CD14-positive monocyte (primary cell): Measurements from ENCODE around the gene DIAPH2. TPM values are rescaled to one million over a fixed set of nuclear protein-coding genes. Genes with fewer than 3 reads are reported as not detected.

ENCODE experiments used
- DNase-seq, 3 donors: peaks; one replicate each; pipeline ENCODE4 v3.0.0-alpha.2; 2011 to 2022
- H2AFZ ChIP-seq: 2 replicates; pipeline ENCODE4 v1.6.0; 2012; ENCODE audit warnings: mild to moderate bottlenecking, low read depth, low read length, inconsistent platforms; ENCODE audit not compliant: insufficient read depth, poor library complexity, severe bottlenecking
- H3K27ac ChIP-seq, 2 donors: 1 replicate in 1 of 2; 2 replicates in 1 of 2; pipeline ENCODE4 v1.5.1; 2012 to 2013; ENCODE audit warnings: low read length in 2 of 2, control low read depth in 1 of 2, inconsistent platforms in 1 of 2, low read depth in 1 of 2, mild to moderate bottlenecking in 1 of 2
- H3K27me3 ChIP-seq, 2 donors: one replicate each; pipeline versions ENCODE4 v1.6.0 to v1.6.1; 2011 to 2013; ENCODE audit warnings: low read length in 2 of 2; ENCODE audit not compliant: control insufficient read depth in 2 of 2, insufficient read depth in 2 of 2
- H3K36me3 ChIP-seq, 2 donors: replicated peaks in 1 of 2; 1 replicate in 1 of 2; 2 replicates in 1 of 2; pipeline versions ENCODE4 v1.5.1 to v1.6.1; 2012 to 2013; ENCODE audit warnings: low read length in 2 of 2, control low read depth in 1 of 2, inconsistent platforms in 1 of 2, mild to moderate bottlenecking in 1 of 2; ENCODE audit not compliant: insufficient read depth in 2 of 2, control insufficient read depth in 1 of 2
- H3K4me1 ChIP-seq, 2 donors: 1 replicate in 1 of 2; 2 replicates in 1 of 2; pipeline versions ENCODE4 v1.5.1 to v1.6.1; 2012 to 2013; ENCODE audit warnings: low read length in 2 of 2, control low read depth in 1 of 2, inconsistent platforms in 1 of 2, mild to moderate bottlenecking in 1 of 2, moderate library complexity in 1 of 2; ENCODE audit not compliant: insufficient read depth in 2 of 2, control insufficient read depth in 1 of 2
- H3K4me2 ChIP-seq: replicated peaks from 2 replicates; pipeline ENCODE3; 2012; ENCODE audit warnings: low read length, moderate library complexity, mild to moderate bottlenecking; ENCODE audit not compliant: poor library complexity, severe bottlenecking; ENCODE audit errors: extremely low read depth
- H3K4me3 ChIP-seq, 3 experiments: fragments of 200-600 bp in 1 of 3; sonication (generic) in 1 of 3; replicated peaks in 1 of 3; 1 replicate in 2 of 3; 2 replicates in 1 of 3; pipeline ENCODE4 v1.5.1; 2011 to 2013; ENCODE audit warnings: low read length in 3 of 3, mild to moderate bottlenecking in 3 of 3, control low read depth in 2 of 3, low read depth in 2 of 3, inconsistent platforms in 1 of 3, moderate library complexity in 1 of 3
- H3K79me2 ChIP-seq: 2 replicates; pipeline ENCODE4 v1.6.0; 2012; ENCODE audit warnings: mild to moderate bottlenecking, control low read depth, inconsistent platforms, low read length, moderate library complexity; ENCODE audit not compliant: insufficient read depth
- H3K9ac ChIP-seq: 2 replicates; pipeline ENCODE4 v1.6.0; 2017; ENCODE audit warnings: low read length, mild to moderate bottlenecking; ENCODE audit not compliant: insufficient read depth, poor library complexity, severe bottlenecking
- H3K9me3 ChIP-seq, 2 donors: replicated peaks in 1 of 2; 1 replicate in 1 of 2; 2 replicates in 1 of 2; pipeline versions ENCODE4 v1.5.1 to v1.6.1; 2012 to 2013; ENCODE audit warnings: low read length in 2 of 2, control low read depth in 1 of 2; ENCODE audit not compliant: control insufficient read depth in 1 of 2, insufficient read depth in 1 of 2
- H4K20me1 ChIP-seq: 2 replicates; pipeline ENCODE4 v1.6.0; 2012; ENCODE audit warnings: mild to moderate bottlenecking, low read length, control low read depth, moderate library complexity; ENCODE audit not compliant: insufficient read depth
- H3K27ac Mint-ChIP-seq, 7 donors: one replicate each; pipeline ENCODE4 v1.8.0; 2020; ENCODE audit warnings: mild to moderate bottlenecking in 7 of 7, mixed read lengths in 7 of 7, moderate library complexity in 6 of 7, inconsistent platforms in 2 of 7
- H3K27me3 Mint-ChIP-seq, 3 donors: one replicate each; pipeline ENCODE4 v1.8.0; 2021 to 2022; ENCODE audit warnings: low read depth in 3 of 3, mild to moderate bottlenecking in 3 of 3, mixed read lengths in 3 of 3, moderate library complexity in 3 of 3, inconsistent platforms in 1 of 3
- H3K36me3 Mint-ChIP-seq, 2 donors: one replicate each; pipeline ENCODE4 v1.8.0; 2020; ENCODE audit warnings: mixed read lengths in 2 of 2, inconsistent platforms in 1 of 2, mild to moderate bottlenecking in 1 of 2
- H3K4me1 Mint-ChIP-seq: one replicate; pipeline ENCODE4 v1.8.0; 2020; ENCODE audit warnings: mild to moderate bottlenecking, mixed read lengths
- H3K4me3 Mint-ChIP-seq, 2 donors: one replicate each; pipeline ENCODE4 v1.8.0; 2020; ENCODE audit warnings: mild to moderate bottlenecking in 2 of 2, mixed read lengths in 2 of 2, moderate library complexity in 1 of 2
- H3K9me3 Mint-ChIP-seq, 7 donors: one replicate each; pipeline ENCODE4 v1.8.0; 2020 to 2022; ENCODE audit warnings: mixed read lengths in 7 of 7, mild to moderate bottlenecking in 6 of 7, moderate library complexity in 6 of 7, inconsistent platforms in 2 of 7
- WGBS: methylation state at CpG from one replicate; pipeline ENCODE4 v1.1.5; 2013; ENCODE audit warnings: missing lambda C conversion rate; ENCODE audit not compliant: insufficient coverage; 5-methylcytosine and 5-hydroxymethylcytosine counted together
- intact Hi-C, 2 donors: fragments of 100-400 bp; cut with micrococcal nuclease; formaldehyde crosslinking; loops; one replicate each; pipeline versions ENCODE4 v1.15.0 to v1.15.1; 2023
- polyA plus RNA-seq, 3 donors: library from polyadenylated mRNA; depleted of rRNA in 1 of 3; unstranded in 2 of 3; stranded (reverse) in 1 of 3; fragments of 300-500 nt in 2 of 3; fragments of >200 nt in 1 of 3; fragmentation: Illumina TruSeq in 2 of 3; gene quantifications; 1 replicate in 2 of 3; 2 replicates in 1 of 3; pipeline ENCODE4 v1.2.3, GENCODE V29; 2012 to 2021
- TF ChIP-seq, protein P1 (sequence below): fragments of 200-600 bp; IDR thresholded peaks from one replicate; pipeline ENCODE4 v1.8.0; 2022; ENCODE audit warnings: antibody characterized with exemption, mild to moderate bottlenecking

The DIAPH2 gene
- polyA plus RNA-seq, 3 donors: 9.5 to 20.5 (median 11.4) TPM

DNA sequence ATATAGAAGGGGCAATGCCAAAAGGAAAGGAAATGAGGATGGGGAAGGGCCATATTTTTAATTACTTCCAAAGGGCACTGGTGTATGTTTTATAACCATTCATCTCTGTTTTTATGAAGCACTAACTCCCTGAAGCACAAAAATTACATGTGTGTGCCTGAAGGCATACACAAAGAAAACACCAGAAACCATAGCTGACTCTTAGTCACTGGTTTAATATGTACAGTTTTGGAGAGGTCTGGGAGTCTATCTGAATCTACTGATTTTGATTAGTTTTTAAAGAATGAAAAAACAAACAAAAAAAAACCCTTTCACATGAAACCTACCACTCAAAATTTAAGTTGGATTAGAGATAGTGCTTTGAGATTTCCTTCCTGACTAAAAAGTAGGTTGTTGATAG is 637.8 kb downstream of the DIAPH2 start:
- H3K27me3 Mint-ChIP-seq: peaks cover 0 to 3% (median 0%) of the 10 kb centered on the region in 3 donors
- Histone ChIP-seq H3K36me3 (no peaks in the 10 kb centered on the region), H3K4me3 (no peak overlapping the region), H3K9me3 (no peaks in the 10 kb centered on the region), H3K27ac (no peak overlapping the region), H3K4me2 (no peak overlapping the region), H4K20me1 (no peaks in the 10 kb centered on the region), H3K4me1 (no peaks in the 10 kb centered on the region), H2AFZ (no peak overlapping the region), H3K79me2 (no peaks in the 10 kb centered on the region), H3K27me3 (no peaks in the 10 kb centered on the region), H3K9ac (no peak overlapping the region)
- no peak overlapping the region for H3K4me3 Mint-ChIP-seq
- peaks cover 0 to 3% (median 0%) of the 10 kb centered on the region in 7 donors for H3K9me3 Mint-ChIP-seq
- TF ChIP-seq, protein P1, sequence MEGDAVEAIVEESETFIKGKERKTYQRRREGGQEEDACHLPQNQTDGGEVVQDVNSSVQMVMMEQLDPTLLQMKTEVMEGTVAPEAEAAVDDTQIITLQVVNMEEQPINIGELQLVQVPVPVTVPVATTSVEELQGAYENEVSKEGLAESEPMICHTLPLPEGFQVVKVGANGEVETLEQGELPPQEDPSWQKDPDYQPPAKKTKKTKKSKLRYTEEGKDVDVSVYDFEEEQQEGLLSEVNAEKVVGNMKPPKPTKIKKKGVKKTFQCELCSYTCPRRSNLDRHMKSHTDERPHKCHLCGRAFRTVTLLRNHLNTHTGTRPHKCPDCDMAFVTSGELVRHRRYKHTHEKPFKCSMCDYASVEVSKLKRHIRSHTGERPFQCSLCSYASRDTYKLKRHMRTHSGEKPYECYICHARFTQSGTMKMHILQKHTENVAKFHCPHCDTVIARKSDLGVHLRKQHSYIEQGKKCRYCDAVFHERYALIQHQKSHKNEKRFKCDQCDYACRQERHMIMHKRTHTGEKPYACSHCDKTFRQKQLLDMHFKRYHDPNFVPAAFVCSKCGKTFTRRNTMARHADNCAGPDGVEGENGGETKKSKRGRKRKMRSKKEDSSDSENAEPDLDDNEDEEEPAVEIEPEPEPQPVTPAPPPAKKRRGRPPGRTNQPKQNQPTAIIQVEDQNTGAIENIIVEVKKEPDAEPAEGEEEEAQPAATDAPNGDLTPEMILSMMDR: no peak
- no peak for DNase-seq
- intact Hi-C loops: no loop called here
- no peaks in the 10 kb centered on the region for H3K4me1 Mint-ChIP-seq
- H3K36me3 Mint-ChIP-seq: peaks cover 1 to 3% of the 10 kb centered on the region in 2 donors
- no peak overlapping the region for H3K27ac Mint-ChIP-seq

DNA sequence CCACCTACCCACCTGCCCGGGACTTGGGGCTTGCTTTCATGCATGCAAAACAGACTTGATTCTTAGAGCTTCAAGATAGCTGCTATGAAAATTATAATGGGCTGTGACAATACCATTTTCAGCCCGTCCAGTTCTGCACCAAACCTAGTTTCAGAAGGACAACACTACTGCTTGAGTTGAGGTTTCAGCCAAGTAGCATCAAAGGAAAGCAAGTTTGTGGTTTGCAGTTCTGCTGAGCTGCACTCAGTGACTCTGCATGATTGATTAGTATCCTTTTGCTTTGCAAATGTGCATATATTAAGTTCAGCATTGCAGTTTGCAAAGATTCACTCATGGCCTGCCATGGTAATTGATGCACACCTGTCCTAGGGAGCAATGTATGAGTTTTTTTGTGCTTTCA is 641.8 kb downstream of the DIAPH2 start:
- no peak overlapping the region for H3K4me2 ChIP-seq
- H3K9me3 ChIP-seq: no peaks in the 10 kb centered on the region
- no peaks in the 10 kb centered on the region for H3K36me3 ChIP-seq
- no peak for DNase-seq
- H3K9me3 Mint-ChIP-seq: peaks cover 0 to 3% (median 0%) of the 10 kb centered on the region in 7 donors
- no peak overlapping the region for H3K4me3 ChIP-seq
- H3K79me2 ChIP-seq: no peaks in the 10 kb centered on the region
- TF ChIP-seq, protein P1: no peak
- H3K27me3 Mint-ChIP-seq: peaks cover 0 to 3% (median 0%) of the 10 kb centered on the region in 3 donors
- H3K4me1 ChIP-seq: no peaks in the 10 kb centered on the region
- no peak overlapping the region for H3K27ac Mint-ChIP-seq
- no peak overlapping the region for H3K27ac ChIP-seq
- no peaks in the 10 kb centered on the region for H3K36me3 Mint-ChIP-seq
- H3K27me3 ChIP-seq: no peaks in the 10 kb centered on the region
- no peak overlapping the region for H3K4me3 Mint-ChIP-seq
- WGBS: 100% methylated on average over 1 of the region's 2 CpGs
- H3K4me1 Mint-ChIP-seq: no peaks in the 10 kb centered on the region
- no peak overlapping the region for H2AFZ ChIP-seq
- no peak overlapping the region for H3K9ac ChIP-seq
- intact Hi-C loops: no loop called here
- H4K20me1 ChIP-seq: no peaks in the 10 kb centered on the region
